Activated CD8-positive, alpha-beta memory T cell treated with anti-CD3 and anti-CD28 coated beads for 4 hours (primary cell): ENCODE data around the gene PXMP2.

Experiments
- DNase-seq, 2 donors: peaks; one replicate each; pipeline ENCODE4 v3.0.0-alpha.2; 2020; ENCODE audit warnings: low read depth in 2 of 2

The PXMP2 gene

GRCh38 chr12:132720606-132721345 lies 33.4 kb downstream of the PXMP2 start:
- DNase-seq, result no peak

- DNase-seq, result no peak
These were observed 35.8 kb downstream of the PXMP2 start for GRCh38 chr12:132723015-132723763.

- no peak for DNase-seq
These were observed 36.4 kb downstream of the PXMP2 start for GRCh38 chr12:132723764-132724140.

- no peak for DNase-seq
These were observed 37.3 kb downstream of the PXMP2 start for GRCh38 chr12:132724506-132725241.

- no peak for DNase-seq
These were observed 39.0 kb downstream of the PXMP2 start for GRCh38 chr12:132726386-132726785.

- DNase-seq, result no peak
These were observed 39.9 kb downstream of the PXMP2 start for GRCh38 chr12:132727091-132727794.

- DNase-seq, result no peak
These were observed 41.1 kb downstream of the PXMP2 start for GRCh38 chr12:132728502-132728901.

GRCh38 chr12:132729541-132730320 lies 42.3 kb downstream of the PXMP2 start:
- DNase-seq, result no peak

GRCh38 chr12:132730353-132730752 lies 43.0 kb downstream of the PXMP2 start:
- no peak for DNase-seq

- no peak for DNase-seq
These were observed 44.2 kb downstream of the PXMP2 start for GRCh38 chr12:132731574-132731973.

GRCh38 chr12:132734206-132734605 lies 46.8 kb downstream of the PXMP2 start:
- no peak for DNase-seq

GRCh38 chr12:132735496-132735895 lies 48.1 kb downstream of the PXMP2 start:
- no peak for DNase-seq

GRCh38 chr12:132736378-132736777 lies 49.0 kb downstream of the PXMP2 start:
- no peak for DNase-seq

GRCh38 chr12:132736913-132737312 lies 49.5 kb downstream of the PXMP2 start:
- DNase-seq, result no peak

GRCh38 chr12:132739600-132740312 lies 52.4 kb downstream of the PXMP2 start:
- no peak for DNase-seq

GRCh38 chr12:132740313-132740646 lies 52.9 kb downstream of the PXMP2 start:
- DNase-seq, result no peak

- no peak for DNase-seq
These were observed 53.3 kb downstream of the PXMP2 start for GRCh38 chr12:132740652-132741051.

- DNase-seq, result no peak
These were observed 54.2 kb downstream of the PXMP2 start for GRCh38 chr12:132741620-132742019.

GRCh38 chr12:132743831-132744230 lies 56.4 kb downstream of the PXMP2 start:
- no peak for DNase-seq

- DNase-seq, result no peak
These were observed 59.2 kb downstream of the PXMP2 start for GRCh38 chr12:132746613-132747012.

- no peak for DNase-seq
These were observed 60.0 kb downstream of the PXMP2 start for GRCh38 chr12:132747395-132747794.
